Fibroblast of the aortic adventitia (primary cell): Measurements from ENCODE around the gene NANOS3. TPM values are rescaled to one million over a fixed set of nuclear protein-coding genes. Genes with fewer than 3 reads are reported as not detected.
"Not testable (repeated sequence)": the region's sequence is repeated elsewhere in the genome, so short reads cannot be mapped to it uniquely, and the experiment has no call there.

ENCODE experiments used
- DNase-seq: peaks from one replicate; pipeline ENCODE4 v3.0.0-alpha.2; 2010; ENCODE audit warnings: low read depth
- H3K4me3 ChIP-seq: 2 replicates; pipeline ENCODE4 v1.5.1; 2011; ENCODE audit warnings: low read depth, mild to moderate bottlenecking, control low read depth, low read length, moderate library complexity
- CTCF ChIP-seq: IDR thresholded peaks from 2 replicates; pipeline ENCODE4 v1.5.1; 2011; ENCODE audit warnings: mild to moderate bottlenecking, low read length, control low read depth, inconsistent platforms; ENCODE audit not compliant: insufficient read depth
- total RNA-seq: library from RNA; depleted of rRNA; stranded (reverse); fragments of >200 nt; gene quantifications from 2 replicates; pipeline ENCODE4 v1.2.3, GENCODE V29; 2012; ENCODE audit warnings: low replicate concordance

Gene NANOS3
- total RNA-seq, 1 donor = 0.27 TPM

DNA sequence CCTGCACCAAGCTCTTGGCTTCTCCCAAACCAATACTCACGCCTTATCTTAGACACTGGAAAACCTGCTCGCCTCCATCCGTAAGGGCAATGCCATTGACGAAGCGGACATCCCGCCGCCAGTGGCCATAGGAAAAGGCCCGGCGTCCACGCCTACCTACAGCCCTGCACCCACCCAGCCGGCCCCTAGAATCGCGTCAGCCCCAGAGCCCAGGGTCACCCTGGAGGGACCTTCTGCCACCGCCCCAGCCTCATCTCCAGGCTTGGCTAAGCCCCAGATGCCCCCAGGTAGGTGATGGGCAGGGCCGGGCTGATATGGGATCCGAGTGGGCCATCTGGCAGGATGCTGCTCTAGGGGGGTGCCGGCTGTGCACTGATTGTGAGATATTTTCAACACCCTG is 36.4 kb downstream of the NANOS3 start:
- no peak for TF ChIP-seq CTCF
- no peak overlapping the region for H3K4me3 ChIP-seq
- DNase-seq = no peak

- no peak for DNase-seq
- no peak for TF ChIP-seq CTCF
- H3K4me3 ChIP-seq = no peak overlapping the region
Measured at GRCh38 chr19:13914777-13915176, 37.8 kb downstream of the NANOS3 start.

DNA sequence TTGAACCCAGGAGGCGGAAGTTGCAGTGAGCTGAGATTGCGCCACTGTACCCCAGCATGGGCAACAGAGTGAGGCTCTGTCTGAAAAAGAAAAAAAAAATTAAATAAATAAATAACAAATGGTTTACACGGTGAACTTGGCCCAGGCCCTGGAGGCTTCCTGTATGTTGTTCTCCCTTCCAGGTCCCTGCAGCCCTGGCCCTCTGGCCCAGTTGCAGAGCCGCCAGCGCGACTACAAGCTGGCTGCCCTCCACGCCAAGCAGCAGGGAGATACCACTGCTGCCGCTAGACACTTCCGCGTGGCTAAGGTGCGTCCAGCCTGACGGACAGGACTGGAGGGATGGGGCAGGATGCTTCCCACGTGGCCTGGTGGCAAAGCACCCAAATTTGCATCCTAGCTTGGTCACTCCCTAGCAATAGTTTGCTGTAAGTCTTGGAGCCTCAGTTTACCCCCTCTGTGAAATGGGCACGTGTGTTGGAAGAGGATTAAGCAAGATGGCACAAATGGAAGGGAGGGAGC is 41.0 kb downstream of the NANOS3 start:
- DNase-seq = no peak
- TF ChIP-seq CTCF = no peak
- no peak overlapping the region for H3K4me3 ChIP-seq

DNA sequence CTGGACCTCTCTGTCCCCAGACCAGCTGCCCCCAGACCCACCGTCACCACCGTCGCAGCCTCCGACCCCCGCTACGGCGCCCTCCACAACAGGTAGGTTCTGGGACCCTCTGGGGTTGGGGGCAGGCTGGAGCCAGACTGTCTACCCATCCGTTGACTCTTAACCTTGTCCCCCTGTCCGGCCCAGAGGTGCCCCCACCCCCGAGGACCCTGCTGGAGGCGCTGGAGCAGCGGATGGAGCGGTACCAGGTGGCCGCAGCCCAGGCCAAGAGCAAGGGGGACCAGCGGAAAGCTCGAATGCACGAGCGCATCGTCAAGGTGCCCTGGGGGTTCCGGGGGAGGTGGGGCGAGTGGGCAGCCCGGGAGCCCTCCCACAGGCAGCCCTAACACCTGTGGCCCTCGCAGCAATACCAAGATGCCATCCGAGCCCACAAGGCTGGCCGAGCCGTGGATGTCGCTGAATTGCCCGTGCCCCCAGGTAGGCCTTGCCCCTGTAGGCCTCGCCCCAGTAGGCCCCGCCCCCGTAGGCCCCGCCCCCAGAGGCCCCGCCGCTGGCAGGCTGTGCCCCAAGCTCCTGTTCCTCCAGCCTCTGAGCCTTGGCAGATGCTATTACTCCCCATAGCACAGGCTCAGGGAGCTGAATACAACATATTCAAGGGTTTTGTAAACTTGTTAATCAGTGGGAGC is 41.9 kb downstream of the NANOS3 start:
- TF ChIP-seq CTCF = no peak
- H3K4me3 ChIP-seq = no peak overlapping the region
- no peak for DNase-seq

- TF ChIP-seq CTCF = no peak
Measured at GRCh38 chr19:13920524-13920923, 43.6 kb downstream of the NANOS3 start.

DNA sequence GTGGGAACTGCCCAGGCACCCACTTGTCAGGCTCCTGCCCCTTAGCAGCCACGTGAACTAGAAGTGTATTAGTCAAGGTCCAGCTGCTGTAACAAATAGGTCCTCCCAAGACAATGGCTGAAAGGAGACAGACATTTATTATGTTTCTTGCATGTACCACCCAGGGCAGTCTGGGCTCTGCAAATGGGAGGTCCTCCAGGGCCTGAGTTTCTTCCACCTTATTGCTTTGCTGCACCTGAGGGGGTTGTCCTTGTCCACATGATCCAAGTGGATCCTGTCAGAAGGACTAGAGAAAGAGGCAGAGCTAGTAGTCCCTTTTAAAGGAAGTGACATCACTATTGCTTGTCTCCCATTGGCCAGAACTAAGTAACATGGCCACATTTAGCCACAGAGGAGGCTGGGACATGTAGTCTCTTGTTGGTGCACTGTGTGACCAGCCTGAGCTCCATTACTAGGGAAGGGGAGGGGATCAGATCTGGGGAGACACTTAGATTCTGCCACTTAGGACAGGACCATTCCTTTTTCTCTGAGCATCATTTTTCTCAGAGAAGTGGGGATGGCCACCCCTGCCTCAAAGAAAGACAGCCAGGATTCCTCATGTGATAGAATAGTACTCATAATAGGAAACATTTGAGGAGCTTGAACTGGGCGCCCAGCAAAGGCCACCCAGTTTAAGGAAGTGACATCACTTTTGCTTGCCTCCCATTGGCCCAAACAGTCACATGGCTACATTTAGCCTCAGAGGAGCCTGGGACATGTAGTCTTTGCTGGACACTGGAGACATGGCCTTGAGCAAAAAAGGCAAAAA is 44.2 kb downstream of the NANOS3 start:
- no peak for TF ChIP-seq CTCF
- DNase-seq = peak; percentile 38
- no peak overlapping the region for H3K4me3 ChIP-seq

More at GRCh38 chr19:13920524-13920923, 43.6 kb downstream of the NANOS3 start:
- H3K4me3 ChIP-seq = no peak overlapping the region
- no peak for DNase-seq

- H3K4me3 ChIP-seq, DNase-seq: not testable (repeated sequence)
Measured at GRCh38 chr19:13922118-13922517, 45.2 kb downstream of the NANOS3 start.
